Loucy (cell line): ENCODE results near the gene SH3PXD2A.

Experiments used
- H2AFZ ChIP-seq: fragments of 200-600 bp; sonication (generic); 2 replicates; pipeline ENCODE4 v1.6.0; 2016; ENCODE audit warnings: antibody characterized with exemption, mild to moderate bottlenecking, low read length, moderate library complexity
- H3F3A ChIP-seq: fragments of 200-600 bp; 2 replicates; pipeline ENCODE4 v1.6.0; 2016; ENCODE audit warnings: antibody characterized with exemption, low read depth, mild to moderate bottlenecking
- H3K27me3 ChIP-seq: fragments of 200-600 bp; sonication (generic); 2 replicates; pipeline ENCODE4 v1.6.1; 2014; ENCODE audit warnings: low read length, mild to moderate bottlenecking; ENCODE audit not compliant: insufficient read depth, poor library complexity, severe bottlenecking
- H3K36me3 ChIP-seq: fragments of 200-600 bp; sonication (generic); 2 replicates; pipeline ENCODE4 v1.6.1; 2016; ENCODE audit warnings: low read length; ENCODE audit not compliant: insufficient read depth
- H3K4me1 ChIP-seq: fragments of 200-600 bp; sonication (generic); 2 replicates; pipeline ENCODE4 v1.5.1; 2014; ENCODE audit warnings: low read length, mild to moderate bottlenecking; ENCODE audit not compliant: insufficient read depth, poor library complexity, severe bottlenecking
- H3K4me2 ChIP-seq: fragments of 200-600 bp; sonication (generic); 2 replicates; pipeline ENCODE4 v1.6.0; 2014; ENCODE audit warnings: antibody characterized with exemption, low read length, low read depth, mild to moderate bottlenecking; ENCODE audit not compliant: poor library complexity, severe bottlenecking
- H3K4me3 ChIP-seq: fragments of 200-600 bp; sonication (generic); 2 replicates; pipeline ENCODE4 v1.5.1; 2014; ENCODE audit warnings: low read length, mild to moderate bottlenecking, mixed read lengths; ENCODE audit not compliant: poor library complexity, severe bottlenecking
- H3K79me2 ChIP-seq: fragments of 200-600 bp; sonication (generic); 2 replicates; pipeline ENCODE4 v1.6.1; 2014; ENCODE audit warnings: low read length; ENCODE audit not compliant: insufficient read depth
- H3K9ac ChIP-seq: fragments of 200-600 bp; sonication (generic); 2 replicates; pipeline ENCODE4 v1.6.0; 2014; ENCODE audit warnings: mild to moderate bottlenecking, low read depth, low read length, moderate library complexity; ENCODE audit not compliant: poor library complexity, severe bottlenecking
- H3K9me2 ChIP-seq: fragments of 200-600 bp; sonication (generic); replicated peaks from 2 replicates; pipeline ENCODE4 v1.6.1; 2016; ENCODE audit warnings: low read depth, low read length, mixed read lengths
- H3K9me3 ChIP-seq: fragments of 200-600 bp; sonication (generic); 2 replicates; pipeline ENCODE4 v1.6.1; 2014; ENCODE audit warnings: mild to moderate bottlenecking, antibody characterized with exemption, low read length, low read depth; ENCODE audit not compliant: insufficient read depth
- H4K20me1 ChIP-seq: fragments of 200-600 bp; sonication (generic); 2 replicates; pipeline ENCODE4 v1.6.0; 2014; ENCODE audit warnings: antibody characterized with exemption, low read length, mild to moderate bottlenecking; ENCODE audit not compliant: insufficient read depth, poor library complexity, severe bottlenecking
- EZH2phosphoT487 ChIP-seq: fragments of 200-600 bp; IDR thresholded peaks from 2 replicates; pipeline ENCODE4 v1.6.1; 2018; ENCODE audit warnings: antibody characterized with exemption, mild to moderate bottlenecking, moderate library complexity, borderline replicate concordance
- TF ChIP-seq, protein P1 (sequence below): fragments of 200-600 bp; sonication (generic); conservative IDR thresholded peaks from 2 replicates; pipeline ENCODE4 v1.5.1; 2014; ENCODE audit warnings: mild to moderate bottlenecking, antibody characterized with exemption, low read length

SH3PXD2A gene

GRCh38 chr10:103649654-103650423 lies 205.5 kb downstream of the SH3PXD2A start:
- Histone ChIP-seq H3F3A (no peaks in the 10 kb centered on the region), H3K27me3 (no peaks in the 10 kb centered on the region), H3K36me3 (no peaks in the 10 kb centered on the region; the same call in 1 of the 2 replicates), H3K4me2 (no peak overlapping the region), H3K4me3 (no peak overlapping the region), H2AFZ (no peak overlapping the region), H3K9me3 (no peaks in the 10 kb centered on the region), H3K9ac (no peak overlapping the region), H3K9me2 (no peaks in the 10 kb centered on the region), H4K20me1 (no peaks in the 10 kb centered on the region), H3K79me2 (no peaks in the 10 kb centered on the region), H3K4me1 (no peaks in the 10 kb centered on the region)
- TF ChIP-seq, protein P1, sequence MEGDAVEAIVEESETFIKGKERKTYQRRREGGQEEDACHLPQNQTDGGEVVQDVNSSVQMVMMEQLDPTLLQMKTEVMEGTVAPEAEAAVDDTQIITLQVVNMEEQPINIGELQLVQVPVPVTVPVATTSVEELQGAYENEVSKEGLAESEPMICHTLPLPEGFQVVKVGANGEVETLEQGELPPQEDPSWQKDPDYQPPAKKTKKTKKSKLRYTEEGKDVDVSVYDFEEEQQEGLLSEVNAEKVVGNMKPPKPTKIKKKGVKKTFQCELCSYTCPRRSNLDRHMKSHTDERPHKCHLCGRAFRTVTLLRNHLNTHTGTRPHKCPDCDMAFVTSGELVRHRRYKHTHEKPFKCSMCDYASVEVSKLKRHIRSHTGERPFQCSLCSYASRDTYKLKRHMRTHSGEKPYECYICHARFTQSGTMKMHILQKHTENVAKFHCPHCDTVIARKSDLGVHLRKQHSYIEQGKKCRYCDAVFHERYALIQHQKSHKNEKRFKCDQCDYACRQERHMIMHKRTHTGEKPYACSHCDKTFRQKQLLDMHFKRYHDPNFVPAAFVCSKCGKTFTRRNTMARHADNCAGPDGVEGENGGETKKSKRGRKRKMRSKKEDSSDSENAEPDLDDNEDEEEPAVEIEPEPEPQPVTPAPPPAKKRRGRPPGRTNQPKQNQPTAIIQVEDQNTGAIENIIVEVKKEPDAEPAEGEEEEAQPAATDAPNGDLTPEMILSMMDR, result no peak
- TF ChIP-seq EZH2phosphoT487, result no peak

DNA sequence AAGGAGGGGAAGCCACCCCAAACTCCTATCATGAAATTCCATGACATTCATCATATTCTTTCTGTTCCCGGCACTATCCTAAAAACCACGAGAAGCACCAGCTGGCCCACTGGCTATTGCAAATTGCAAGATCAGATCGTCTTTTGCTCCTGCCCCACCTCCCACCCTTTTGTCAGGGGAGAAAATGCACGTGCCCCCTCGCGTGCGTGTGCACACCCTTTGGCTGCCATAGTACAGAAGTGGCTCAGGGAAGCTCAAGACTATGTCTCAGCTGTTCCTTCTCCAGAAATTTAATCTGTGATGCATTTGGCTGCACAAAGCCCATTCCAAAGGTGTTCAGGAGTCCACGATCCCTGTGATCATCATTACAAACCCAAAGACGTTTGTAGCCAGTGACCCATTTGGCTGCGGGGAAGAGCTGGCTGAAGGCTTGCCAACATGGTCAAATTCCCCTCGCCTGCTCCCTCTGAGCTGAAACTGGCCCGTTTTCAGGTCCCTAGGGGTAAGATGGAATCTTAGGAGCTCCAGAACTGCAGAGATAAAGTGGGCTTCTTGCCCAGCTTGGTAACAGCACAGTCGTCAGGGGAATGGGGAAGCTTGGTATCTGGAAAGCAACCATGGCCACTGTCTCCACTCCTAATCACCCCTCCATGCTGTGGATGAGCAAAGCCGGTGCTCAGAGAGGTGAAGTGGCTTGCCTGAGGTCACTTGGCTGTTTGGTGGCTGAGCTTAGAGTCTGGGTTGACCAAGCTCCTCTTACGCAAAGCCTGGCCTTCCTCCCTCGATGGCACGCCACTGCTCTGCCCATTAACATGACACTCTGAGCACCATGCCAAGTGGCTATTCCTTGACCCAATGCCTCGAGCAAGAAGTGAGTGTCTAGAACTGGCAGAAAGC lies 206.5 kb downstream of the SH3PXD2A start:
- Histone ChIP-seq H3K4me3 (no peak overlapping the region), H3K4me1 (no peaks in the 10 kb centered on the region), H3K9ac (no peak overlapping the region), H3F3A (no peaks in the 10 kb centered on the region), H2AFZ (no peak overlapping the region), H4K20me1 (no peaks in the 10 kb centered on the region), H3K9me3 (no peaks in the 10 kb centered on the region), H3K36me3 (no peaks in the 10 kb centered on the region; the same call in 1 of the 2 replicates), H3K9me2 (no peaks in the 10 kb centered on the region), H3K27me3 (no peaks in the 10 kb centered on the region), H3K79me2 (no peaks in the 10 kb centered on the region), H3K4me2 (no peak overlapping the region)
- TF ChIP-seq EZH2phosphoT487, result no peak
- TF ChIP-seq, protein P1, result no peak

DNA sequence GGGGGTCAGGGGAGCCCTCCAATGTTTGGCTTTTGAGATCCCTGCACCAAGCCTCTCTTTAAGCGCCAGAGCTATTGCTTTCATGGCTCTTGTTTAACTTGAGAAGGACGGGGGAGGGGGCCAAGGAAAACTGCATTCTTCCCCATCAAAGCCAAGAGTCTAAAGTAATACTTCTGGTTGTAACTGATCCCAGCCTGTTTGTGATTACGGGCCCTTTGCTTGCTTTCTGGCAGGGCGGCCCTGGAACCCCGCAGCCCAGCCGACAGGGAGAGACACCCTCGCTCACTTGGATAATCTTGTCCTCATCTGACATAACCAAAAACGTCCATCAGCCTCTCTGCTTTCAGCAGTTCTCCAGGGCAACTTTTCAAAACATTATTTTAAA lies 207.1 kb downstream of the SH3PXD2A start:
- Histone ChIP-seq H2AFZ (no peak overlapping the region), H3F3A (no peaks in the 10 kb centered on the region), H3K9me2 (no peaks in the 10 kb centered on the region), H3K4me2 (no peak overlapping the region), H3K4me1 (no peaks in the 10 kb centered on the region), H3K36me3 (no peaks in the 10 kb centered on the region; the same call in 1 of the 2 replicates), H3K4me3 (no peak overlapping the region), H3K9me3 (no peaks in the 10 kb centered on the region), H3K27me3 (no peaks in the 10 kb centered on the region), H3K79me2 (no peaks in the 10 kb centered on the region), H4K20me1 (no peaks in the 10 kb centered on the region), H3K9ac (no peak overlapping the region)
- TF ChIP-seq EZH2phosphoT487, result no peak
- TF ChIP-seq, protein P1, result no peak
